ENCODE measurements around the gene LAMB4. TPM values are rescaled to one million over a fixed set of nuclear protein-coding genes. Genes with fewer than 3 reads are reported as not detected.

LAMB4 gene
- total RNA-seq, 2 experiments from 2014 or later = not detected

DNA sequence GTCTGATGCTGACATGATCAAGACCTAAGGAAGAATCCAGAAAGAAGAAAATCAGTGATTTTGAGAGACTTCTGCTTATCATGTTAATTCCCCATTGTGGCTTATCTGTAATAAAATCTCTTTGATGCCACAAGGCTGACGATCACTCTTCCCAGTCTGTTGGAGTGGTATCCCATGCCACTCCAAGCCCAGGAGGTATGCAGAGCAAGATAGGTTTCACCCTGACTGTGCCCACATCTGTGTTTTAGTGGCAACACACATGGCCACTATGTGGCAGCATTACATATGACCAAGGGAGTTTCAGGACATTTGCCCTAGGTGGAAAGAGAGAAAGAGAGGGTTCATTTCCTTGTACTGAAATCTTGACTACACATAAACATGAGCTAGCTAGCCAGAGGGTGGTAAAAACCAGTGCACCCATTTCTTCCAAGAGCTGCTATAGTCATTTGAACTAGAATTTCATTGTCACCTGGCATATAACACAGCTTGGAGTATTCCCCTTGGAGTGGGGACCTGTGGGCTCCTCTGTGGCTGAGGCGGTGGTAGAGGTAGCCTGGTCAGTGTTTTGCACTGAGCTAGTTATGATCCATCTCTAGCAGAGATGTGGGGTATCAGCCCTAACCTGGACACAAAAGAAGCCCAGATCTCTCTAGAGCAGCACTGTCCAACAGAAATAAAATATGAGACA lies 20.8 kb downstream of the LAMB4 start:
- Mint-ChIP-seq H3K36me3 (no peaks in the 10 kb centered on the region), H3K27me3 (peaks cover 6% of the 10 kb centered on the region), H3K27ac (no peak overlapping the region), H3K9me3 (no peaks in the 10 kb centered on the region), H3K4me1 (no peaks in the 10 kb centered on the region), H3K4me3 (no peak overlapping the region)
- no peak for DNase-seq
- ATAC-seq (ENCODE audit: low read depth) = peak; percentile 54
- POLR2A ChIA-PET = no interaction called here

DNA sequence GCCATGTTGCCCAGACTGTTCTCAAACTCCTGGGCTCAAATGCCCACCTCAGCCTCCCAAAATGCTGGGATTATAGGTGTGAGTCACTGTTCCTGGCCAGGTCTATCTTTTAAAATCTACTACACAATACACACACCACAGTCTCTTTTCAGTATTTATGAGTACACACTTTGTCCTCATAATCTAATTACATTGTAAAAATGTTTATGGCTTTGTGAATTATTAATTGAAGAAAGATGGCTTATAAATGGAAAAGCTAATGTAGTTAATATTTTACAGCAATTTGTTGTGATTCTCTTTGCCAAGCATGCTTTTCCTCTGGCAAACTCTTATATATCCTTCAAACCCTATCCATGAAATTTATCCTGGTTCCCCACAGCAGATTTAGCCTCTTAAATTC lies 22.0 kb downstream of the LAMB4 start:
- ATAC-seq (ENCODE audit: low read depth) = no peak
- H3K36me3 Mint-ChIP-seq = no peaks in the 10 kb centered on the region
- DNase-seq = no peak
- peaks cover 6% of the 10 kb centered on the region for H3K27me3 Mint-ChIP-seq
- H3K4me3 Mint-ChIP-seq = no peak overlapping the region
- no peaks in the 10 kb centered on the region for H3K4me1 Mint-ChIP-seq
- H3K27ac Mint-ChIP-seq = no peak overlapping the region
- POLR2A ChIA-PET = no interaction called here
- no peaks in the 10 kb centered on the region for H3K9me3 Mint-ChIP-seq

DNA sequence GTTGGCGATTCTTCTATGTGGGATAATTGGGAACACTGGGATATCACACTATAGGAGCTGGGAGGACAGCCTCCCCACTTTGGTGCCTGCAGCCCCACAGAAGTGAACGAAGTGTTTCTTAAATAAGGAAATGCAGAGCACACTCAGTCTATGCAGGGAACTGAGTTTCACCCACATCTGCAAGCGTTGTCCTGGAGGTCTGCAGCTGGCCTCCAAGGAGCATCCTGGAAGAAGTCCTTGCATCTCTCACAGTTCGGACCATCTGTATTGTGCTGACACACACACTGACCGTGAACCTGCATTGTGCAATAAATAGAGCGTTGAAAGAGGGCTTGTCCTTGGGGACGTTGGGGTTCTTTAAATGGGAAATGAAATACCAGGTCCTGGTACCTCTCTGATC lies 25.8 kb downstream of the LAMB4 start:
- no peak overlapping the region for H3K27ac Mint-ChIP-seq
- ATAC-seq (ENCODE audit: low read depth) (no peak), DNase-seq (no peak)
- no peaks in the 10 kb centered on the region for H3K9me3 Mint-ChIP-seq
- POLR2A ChIA-PET = no interaction called here
- no peaks in the 10 kb centered on the region for H3K36me3 Mint-ChIP-seq
- peaks cover 15% of the 10 kb centered on the region for H3K27me3 Mint-ChIP-seq
- H3K4me1 Mint-ChIP-seq = no peaks in the 10 kb centered on the region
- H3K4me3 Mint-ChIP-seq = no peak overlapping the region

DNA sequence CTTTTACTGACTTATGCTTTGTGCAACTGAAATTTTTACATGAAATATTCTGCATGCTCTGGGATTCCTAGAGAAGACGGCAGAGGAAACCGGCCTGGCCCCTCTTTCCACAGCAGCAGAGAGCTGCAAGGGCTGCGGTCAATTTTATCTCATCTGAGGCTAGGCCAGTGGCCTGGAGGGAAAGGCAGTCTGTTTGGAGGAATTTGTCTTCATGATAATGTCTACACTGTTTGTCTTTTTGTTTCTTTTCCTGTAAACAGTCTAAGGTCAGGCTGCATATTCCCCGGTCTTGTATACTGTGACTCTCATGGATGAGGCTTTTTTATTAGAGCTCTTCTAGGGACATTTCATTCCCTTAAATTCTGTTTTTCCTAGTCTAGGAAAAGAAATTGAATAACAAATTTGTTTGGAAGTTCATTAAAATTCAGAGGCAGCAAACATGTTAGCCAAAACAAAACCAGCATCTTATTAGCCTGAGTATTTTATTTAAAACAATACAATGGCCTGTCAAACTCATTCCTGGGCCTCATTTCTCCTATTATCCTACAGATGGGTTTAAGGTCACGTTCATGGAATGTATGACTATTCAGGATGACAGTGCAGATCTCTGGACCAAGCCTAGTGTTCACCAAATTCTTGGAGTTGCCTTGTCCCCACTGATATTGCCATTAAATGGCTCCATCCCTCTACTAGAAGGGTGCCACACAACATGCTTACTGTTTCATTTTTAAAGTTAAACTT lies 26.4 kb downstream of the LAMB4 start:
- Mint-ChIP-seq H3K9me3 (no peaks in the 10 kb centered on the region), H3K27me3 (peaks cover 18% of the 10 kb centered on the region), H3K4me1 (no peaks in the 10 kb centered on the region), H3K4me3 (no peak overlapping the region), H3K36me3 (no peaks in the 10 kb centered on the region), H3K27ac (no peak overlapping the region)
- POLR2A ChIA-PET = no interaction called here
- ATAC-seq (ENCODE audit: low read depth) = no peak
- DNase-seq = no peak

DNA sequence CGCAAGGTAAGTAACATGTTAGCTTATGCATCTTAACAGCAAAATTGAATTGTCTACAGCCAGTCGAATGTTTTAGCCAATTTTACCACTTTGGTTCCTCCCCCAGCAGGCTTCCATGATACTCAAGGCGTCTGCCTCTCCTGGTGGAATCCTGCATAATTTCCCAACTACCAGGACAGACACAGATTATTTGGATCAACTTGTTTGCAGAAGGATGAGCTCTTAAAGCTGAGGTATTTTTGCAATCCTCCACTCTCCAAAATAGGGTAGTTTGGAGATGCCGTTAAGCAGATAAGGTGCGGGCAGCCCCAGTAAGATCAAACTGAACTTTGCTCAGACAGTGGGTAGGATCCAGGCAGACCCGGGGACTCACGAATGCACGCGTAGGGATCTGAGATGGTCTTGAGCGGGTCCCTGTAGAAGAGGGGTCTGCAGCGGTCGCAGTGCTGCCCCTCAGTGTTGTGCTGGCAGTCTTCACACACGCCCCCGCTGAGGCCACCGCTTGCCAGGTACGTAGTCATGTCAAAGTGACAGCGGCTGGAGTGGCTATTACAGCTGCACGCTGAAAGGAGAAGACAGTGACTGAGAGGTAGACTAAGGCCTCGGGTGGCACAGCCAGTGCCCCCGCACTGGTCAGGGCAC lies 27.4 kb downstream of the LAMB4 start:
- POLR2A ChIA-PET = no interaction called here
- ATAC-seq (ENCODE audit: low read depth) (no peak), DNase-seq (no peak)
- Mint-ChIP-seq H3K36me3 (no peaks in the 10 kb centered on the region), H3K27me3 (peaks cover 18% of the 10 kb centered on the region), H3K9me3 (no peaks in the 10 kb centered on the region), H3K27ac (no peak overlapping the region), H3K4me1 (no peaks in the 10 kb centered on the region), H3K4me3 (no peak overlapping the region)

DNA sequence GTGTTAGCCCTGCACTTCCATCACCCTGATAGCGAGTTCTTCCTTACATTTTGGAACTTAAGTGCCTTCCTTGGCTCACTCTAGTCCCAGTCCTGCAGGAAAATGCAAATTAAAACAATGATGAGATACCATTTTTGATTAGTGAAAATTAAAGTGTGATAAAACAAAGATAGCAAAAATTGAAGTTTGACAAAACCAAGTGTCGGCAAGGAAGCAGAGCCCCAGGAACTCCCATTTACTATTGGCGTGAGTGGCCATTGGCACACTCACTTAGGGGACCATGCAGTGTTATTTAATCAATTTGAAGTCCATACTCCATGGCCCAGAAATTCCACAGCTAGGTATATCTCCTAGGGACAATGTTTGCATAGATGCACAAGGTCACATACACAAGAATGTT lies 28.4 kb downstream of the LAMB4 start:
- ATAC-seq (ENCODE audit: low read depth) (no peak), DNase-seq (no peak)
- POLR2A ChIA-PET = no interaction called here
- Mint-ChIP-seq H3K4me3 (no peak overlapping the region), H3K4me1 (no peaks in the 10 kb centered on the region), H3K36me3 (no peaks in the 10 kb centered on the region), H3K27ac (no peak overlapping the region), H3K9me3 (no peaks in the 10 kb centered on the region), H3K27me3 (peaks cover 18% of the 10 kb centered on the region)

DNA sequence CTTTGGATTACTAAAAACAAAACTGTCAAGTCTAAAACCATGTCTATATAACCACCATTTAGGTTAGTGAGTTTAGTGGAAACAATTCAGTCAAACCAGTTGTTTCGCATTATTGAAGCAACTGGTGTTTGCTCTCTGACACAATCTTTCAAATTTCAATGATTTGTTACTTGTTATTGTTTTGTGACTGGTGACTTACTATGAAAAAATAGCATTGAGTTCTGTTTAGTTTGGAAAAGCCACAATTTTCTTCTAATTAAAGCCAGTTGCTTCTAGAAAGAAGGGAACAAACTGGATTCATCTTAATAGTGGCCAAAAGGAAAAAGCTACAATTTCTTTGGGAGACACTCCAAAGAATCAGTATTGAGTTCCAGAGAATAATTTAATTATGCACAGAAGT lies 30.4 kb downstream of the LAMB4 start:
- no peak for ATAC-seq (ENCODE audit: low read depth)
- Mint-ChIP-seq H3K27ac (no peak overlapping the region), H3K4me3 (no peak overlapping the region), H3K36me3 (no peaks in the 10 kb centered on the region), H3K9me3 (no peaks in the 10 kb centered on the region), H3K27me3 (peaks cover 15% of the 10 kb centered on the region), H3K4me1 (no peaks in the 10 kb centered on the region)
- POLR2A ChIA-PET = no interaction called here
- no peak for DNase-seq

DNA sequence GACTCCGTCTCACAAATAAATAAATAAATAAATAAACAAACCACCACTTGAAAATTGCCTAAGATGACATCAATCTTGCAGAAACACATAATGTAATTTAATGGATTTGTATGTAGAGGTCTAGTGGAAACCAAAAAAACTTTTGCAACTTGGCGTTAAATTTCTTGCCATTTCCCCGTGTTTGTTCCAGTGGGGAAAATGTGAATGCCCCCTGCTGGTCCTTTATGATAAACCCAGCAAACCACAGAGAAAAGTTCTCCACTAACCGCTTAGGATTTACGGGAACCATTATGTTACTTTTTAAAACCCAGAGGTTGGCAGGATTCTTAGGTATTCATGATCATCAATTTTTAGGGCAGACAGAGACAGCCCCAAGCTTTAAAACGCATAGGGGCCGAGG lies 32.5 kb downstream of the LAMB4 start:
- Mint-ChIP-seq H3K9me3 (no peaks in the 10 kb centered on the region), H3K27ac (no peak overlapping the region)
- ATAC-seq (ENCODE audit: low read depth) = no peak

DNA sequence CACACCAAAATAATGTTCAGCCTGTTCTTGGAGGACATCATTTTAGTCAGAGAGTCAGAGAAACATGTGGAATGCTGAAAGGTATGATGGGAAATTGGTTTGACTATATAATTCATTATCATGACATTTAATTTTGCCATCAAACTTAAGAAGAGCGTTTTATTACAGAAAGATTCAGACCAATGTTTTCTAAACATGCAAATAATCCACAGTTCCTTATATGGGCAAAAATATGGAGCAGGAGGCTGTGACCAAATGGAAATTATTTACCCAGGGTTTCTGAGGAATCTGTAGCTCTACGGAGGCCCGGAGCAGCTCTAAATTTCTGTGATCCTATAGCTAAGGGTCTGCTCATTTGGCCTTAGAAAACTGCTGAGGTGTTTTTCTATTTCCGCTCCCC lies 33.2 kb downstream of the LAMB4 start:
- H3K27ac Mint-ChIP-seq = no peak overlapping the region
- peaks cover 17% of the 10 kb centered on the region for H3K27me3 Mint-ChIP-seq
- no peaks in the 10 kb centered on the region for H3K4me1 Mint-ChIP-seq
- no peak overlapping the region for H3K4me3 Mint-ChIP-seq
- POLR2A ChIA-PET = no interaction called here
- H3K9me3 Mint-ChIP-seq = no peaks in the 10 kb centered on the region
- H3K36me3 Mint-ChIP-seq = no peaks in the 10 kb centered on the region
- ATAC-seq (ENCODE audit: low read depth) (no peak), DNase-seq (no peak)

More for the DNA sequence above, 32.5 kb downstream of the LAMB4 start:
- no peak for DNase-seq
- no peaks in the 10 kb centered on the region for H3K4me1 Mint-ChIP-seq
- no peaks in the 10 kb centered on the region for H3K36me3 Mint-ChIP-seq
- H3K27me3 Mint-ChIP-seq = peaks cover 17% of the 10 kb centered on the region
- no peak overlapping the region for H3K4me3 Mint-ChIP-seq
- POLR2A ChIA-PET = no interaction called here

DNA sequence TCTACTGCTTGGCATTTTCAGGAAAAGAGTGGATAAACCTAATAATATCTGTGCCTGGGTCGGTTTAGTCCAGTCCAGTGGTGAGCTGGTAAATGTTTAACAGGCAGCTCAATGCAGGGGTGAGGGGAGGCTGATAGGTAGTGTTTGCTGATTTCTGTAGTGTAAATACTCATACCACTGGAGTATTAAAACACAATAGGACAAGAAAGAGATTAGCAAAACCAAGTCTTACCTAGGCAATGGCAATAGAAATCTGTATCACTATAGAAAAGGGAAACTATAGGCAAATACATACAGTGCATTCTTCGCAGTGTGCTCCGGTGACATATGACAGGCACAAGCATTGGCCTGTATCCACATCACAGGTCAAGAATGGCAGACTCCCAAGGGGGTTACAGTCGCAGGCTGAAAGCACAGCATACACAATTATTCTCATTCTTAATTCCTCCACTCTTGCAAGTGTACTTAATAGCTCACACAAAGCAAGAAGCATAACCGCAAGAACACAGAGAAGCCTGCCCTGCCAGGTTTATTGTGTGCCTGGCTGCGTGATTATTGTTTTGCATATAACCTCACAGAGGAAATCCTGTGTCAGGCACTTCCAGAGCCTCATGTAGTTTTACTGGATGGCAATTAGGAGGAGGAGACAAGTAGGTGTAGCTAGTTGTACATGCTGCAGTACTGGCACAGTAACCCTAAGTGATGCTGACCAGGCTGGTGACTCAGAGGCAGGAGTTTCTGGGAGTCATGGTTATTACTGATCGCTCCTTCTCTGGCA lies 35.0 kb downstream of the LAMB4 start:
- POLR2A ChIA-PET = no interaction called here
- Mint-ChIP-seq H3K4me1 (no peaks in the 10 kb centered on the region), H3K36me3 (no peaks in the 10 kb centered on the region), H3K9me3 (no peaks in the 10 kb centered on the region), H3K27me3 (peaks cover 17% of the 10 kb centered on the region), H3K4me3 (no peak overlapping the region), H3K27ac (no peak overlapping the region)
- DNase-seq = no peak
- no peak for ATAC-seq (ENCODE audit: low read depth)

DNA sequence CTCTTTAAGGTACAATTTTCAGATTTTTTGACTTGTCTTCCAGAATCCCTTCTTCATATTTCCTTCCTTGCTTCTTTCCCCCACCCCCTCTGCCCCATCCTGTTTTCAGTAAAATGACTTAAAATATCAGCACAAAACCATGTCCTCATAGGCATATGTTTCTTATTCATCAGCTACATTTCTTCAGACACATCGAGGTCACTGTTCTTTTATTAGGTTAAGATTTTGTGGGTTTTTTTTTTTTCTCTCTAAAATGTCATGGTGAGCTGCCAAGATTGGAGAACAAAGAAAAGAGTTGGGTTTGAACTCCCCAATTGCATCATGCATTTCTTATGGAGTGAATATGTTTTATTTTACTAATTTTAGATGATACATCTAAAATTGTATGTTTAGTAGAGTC lies 35.8 kb downstream of the LAMB4 start:
- Mint-ChIP-seq H3K4me3 (no peak overlapping the region), H3K36me3 (no peaks in the 10 kb centered on the region), H3K9me3 (no peaks in the 10 kb centered on the region), H3K27ac (no peak overlapping the region), H3K27me3 (peaks cover 12% of the 10 kb centered on the region), H3K4me1 (no peaks in the 10 kb centered on the region)
- ATAC-seq (ENCODE audit: low read depth) (no peak), DNase-seq (no peak)
- POLR2A ChIA-PET = no interaction called here

DNA sequence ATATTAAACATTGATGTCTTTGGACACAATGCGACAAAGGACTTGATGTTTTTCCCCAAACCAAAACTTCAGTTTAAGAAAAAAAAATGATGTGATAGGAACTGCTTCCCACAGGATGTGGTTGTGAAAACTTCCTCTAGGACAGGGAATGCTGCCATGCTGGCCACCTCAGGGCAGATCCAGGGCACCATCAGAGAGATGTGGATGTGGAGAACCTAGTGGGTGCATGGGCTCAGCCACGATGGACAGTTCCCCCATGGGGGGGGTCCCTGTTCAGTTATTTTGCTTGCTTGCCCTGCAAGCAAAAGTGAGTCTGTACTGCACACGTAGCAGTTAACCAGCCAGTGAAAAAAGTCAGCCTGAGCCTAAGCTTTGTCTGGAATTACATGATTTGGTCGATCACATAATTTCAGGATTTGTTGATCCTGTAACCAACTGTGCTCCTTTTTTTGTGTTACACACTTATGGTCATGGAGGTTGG lies 36.3 kb downstream of the LAMB4 start:
- ATAC-seq (ENCODE audit: low read depth) (no peak), DNase-seq (no peak)
- Mint-ChIP-seq H3K27me3 (peaks cover 10% of the 10 kb centered on the region), H3K27ac (no peak overlapping the region), H3K4me3 (no peak overlapping the region), H3K4me1 (no peaks in the 10 kb centered on the region), H3K36me3 (no peaks in the 10 kb centered on the region), H3K9me3 (no peaks in the 10 kb centered on the region)
- POLR2A ChIA-PET = no interaction called here

DNA sequence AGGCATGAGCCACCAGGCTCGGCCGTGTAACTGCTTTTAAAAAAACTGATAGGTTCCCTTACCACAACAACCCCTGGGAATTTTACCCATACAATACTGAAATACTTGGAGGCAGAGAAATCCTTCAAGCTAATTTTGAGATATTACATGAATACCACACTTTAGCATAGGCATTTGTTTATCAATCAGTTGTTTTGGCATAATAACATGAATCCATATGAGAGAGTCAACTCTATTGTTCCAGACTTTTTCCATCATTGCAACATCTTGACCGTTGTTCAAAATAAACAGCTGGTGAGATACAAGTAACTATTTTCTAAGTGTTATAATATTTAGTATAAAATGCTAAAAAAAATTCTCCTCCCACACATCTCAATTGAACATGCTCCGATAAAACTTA lies 36.8 kb downstream of the LAMB4 start:
- H3K4me1 Mint-ChIP-seq = no peaks in the 10 kb centered on the region
- DNase-seq (no peak), ATAC-seq (ENCODE audit: low read depth) (no peak)
- no peaks in the 10 kb centered on the region for H3K9me3 Mint-ChIP-seq
- H3K27ac Mint-ChIP-seq = no peak overlapping the region
- H3K27me3 Mint-ChIP-seq = peaks cover 9% of the 10 kb centered on the region
- POLR2A ChIA-PET = no interaction called here
- H3K4me3 Mint-ChIP-seq = no peak overlapping the region
- no peaks in the 10 kb centered on the region for H3K36me3 Mint-ChIP-seq
